H1 (cell line): ENCODE results near the gene ASAP3. TPM values are rescaled to one million over a fixed set of nuclear protein-coding genes. Genes with fewer than 3 reads are reported as not detected.

Experiments
- CTCF ChIA-PET: fragments of 300-600 bp; sonication (Branson Sonifier 250); formaldehyde crosslinking; loops from one replicate; lab custom pipeline; 2021; ENCODE audit not compliant: partially characterized antibody; lab: Charles Lee
- POLR2A ChIA-PET: fragments of 300-600 bp; sonication (Branson Sonifier 250); formaldehyde crosslinking; loops from one replicate; lab custom pipeline; 2021; ENCODE audit warnings: inconsistent platforms; ENCODE audit not compliant: partially characterized antibody; lab: Charles Lee
- DNase-seq, 2 experiments: peaks; one replicate each; pipeline versions ENCODE4 v3.0.0 to v3.0.0-alpha.2; 2010 to 2022; ENCODE audit warnings: low spot score in 2 of 2, low read depth in 1 of 2, mixed read lengths in 1 of 2
- FAIRE-seq: peaks from 2 replicates; lab custom pipeline; 2011; peaks lifted over from hg19 to GRCh38; lab: Jason Lieb, UNC
- H2AFZ ChIP-seq: 2 replicates; pipeline ENCODE4 v1.8.1; 2012; ENCODE audit warnings: low read length, inconsistent platforms
- H2AK5ac ChIP-seq: 2 replicates; pipeline ENCODE4 v1.6.1; 2013; ENCODE audit warnings: low read depth, low read length
- H2BK120ac ChIP-seq: replicated peaks from 2 replicates; pipeline ENCODE3; 2013; ENCODE audit warnings: low read depth, low read length, inconsistent platforms
- H2BK12ac ChIP-seq: 2 replicates; pipeline ENCODE4 v1.6.1; 2013; ENCODE audit warnings: low read depth, low read length
- H2BK15ac ChIP-seq: 2 replicates; pipeline ENCODE4 v1.6.1; 2013; ENCODE audit warnings: low read length
- H2BK20ac ChIP-seq: 2 replicates; pipeline ENCODE4 v1.6.1; 2013; ENCODE audit warnings: low read length
- H2BK5ac ChIP-seq: 2 replicates; pipeline ENCODE4 v1.6.1; 2013; ENCODE audit warnings: low read depth, low read length
- H3K14ac ChIP-seq: 2 replicates; pipeline ENCODE4 v1.6.1; 2013; ENCODE audit warnings: inconsistent platforms; ENCODE audit not compliant: insufficient read length
- H3K18ac ChIP-seq: 2 replicates; pipeline ENCODE4 v1.6.1; 2013; ENCODE audit warnings: low read length; ENCODE audit errors: extremely low read depth
- H3K23ac ChIP-seq: 2 replicates; pipeline ENCODE4 v1.6.1; 2013; ENCODE audit warnings: inconsistent platforms; ENCODE audit not compliant: insufficient read length
- H3K23me2 ChIP-seq: 2 replicates; pipeline ENCODE4 v1.6.1; 2013; ENCODE audit warnings: low read depth, low read length
- H3K27ac ChIP-seq: 2 replicates; pipeline ENCODE4 v1.6.1; 2011; ENCODE audit warnings: low read depth, low read length, inconsistent platforms
- H3K27me3 ChIP-seq, 4 experiments: replicated peaks in 1 of 4; 1 replicate in 1 of 4; 2 replicates in 3 of 4; pipeline versions ENCODE4 v1.6.1 to v1.8.1; 2011 to 2013; ENCODE audit warnings: low read length in 3 of 4, mild to moderate bottlenecking in 3 of 4, inconsistent platforms in 2 of 4, mixed read lengths in 2 of 4, moderate library complexity in 1 of 4; ENCODE audit not compliant: control insufficient read depth in 3 of 4, insufficient read depth in 3 of 4; ENCODE audit errors: extremely low read depth in 1 of 4
- H3K36me3 ChIP-seq, 4 experiments: 2 replicates each; pipeline versions ENCODE4 v1.6.1 to v1.8.1; 2011 to 2013; ENCODE audit warnings: mild to moderate bottlenecking in 4 of 4, low read length in 3 of 4, moderate library complexity in 2 of 4, control low read depth in 1 of 4, inconsistent platforms in 1 of 4; ENCODE audit not compliant: insufficient read depth in 4 of 4, control insufficient read depth in 2 of 4
- H3K4ac ChIP-seq: replicated peaks from 2 replicates; pipeline ENCODE3; 2013; ENCODE audit warnings: low read length, low read depth, mixed read lengths, inconsistent platforms; ENCODE audit not compliant: insufficient read length
- H3K4me1 ChIP-seq, 4 experiments: replicated peaks in 1 of 4; 1 replicate in 1 of 4; 2 replicates in 3 of 4; pipeline versions ENCODE4 v1.6.1 to v1.8.1; 2011 to 2013; ENCODE audit warnings: low read length in 3 of 4, inconsistent platforms in 2 of 4, mixed read lengths in 1 of 4; ENCODE audit not compliant: insufficient read depth in 4 of 4, control insufficient read depth in 3 of 4
- H3K4me2 ChIP-seq, 2 experiments: 2 replicates each; pipeline versions ENCODE4 v1.6.1 to v1.8.1; 2011 to 2013; ENCODE audit warnings: low read depth in 2 of 2, low read length in 2 of 2, control low read depth in 1 of 2, inconsistent platforms in 1 of 2, mild to moderate bottlenecking in 1 of 2; ENCODE audit not compliant: insufficient read depth in 1 of 2
- H3K4me3 ChIP-seq, 4 experiments: fragments of 200-600, 300-600 bp in 1 of 4; sonication (generic), shearing (Covaris generic), sonication (Bioruptor Twin) in 1 of 4; 2 replicates each; pipeline versions ENCODE4 v1.5.1 to v1.8.1; 2011 to 2016; ENCODE audit warnings: low read length in 4 of 4, low read depth in 3 of 4, control low read depth in 2 of 4, inconsistent platforms in 2 of 4, mild to moderate bottlenecking in 2 of 4, mixed read lengths in 1 of 4, moderate library complexity in 1 of 4; ENCODE audit not compliant: insufficient read depth in 2 of 4; ENCODE audit errors: extremely low read depth in 1 of 4
- H3K56ac ChIP-seq: replicated peaks from 2 replicates; pipeline ENCODE3; 2013; ENCODE audit warnings: low read depth, mild to moderate bottlenecking, mixed read lengths, low read length, inconsistent platforms; ENCODE audit not compliant: insufficient read length
- H3K79me1 ChIP-seq: 2 replicates; pipeline ENCODE4 v1.6.1; 2013; ENCODE audit warnings: low read depth, low read length, control low read depth
- H3K79me2 ChIP-seq, 2 experiments: 2 replicates each; pipeline versions ENCODE4 v1.6.1 to v1.8.1; 2012 to 2013; ENCODE audit warnings: low read length in 2 of 2, mild to moderate bottlenecking in 2 of 2, inconsistent platforms in 1 of 2; ENCODE audit not compliant: insufficient read depth in 2 of 2, control insufficient read depth in 1 of 2
- H3K9ac ChIP-seq, 4 experiments: replicated peaks in 1 of 4; 1 replicate in 1 of 4; 2 replicates in 3 of 4; pipeline versions ENCODE4 v1.6.1 to v1.8.1; 2011 to 2013; ENCODE audit warnings: low read depth in 3 of 4, low read length in 3 of 4, control low read depth in 2 of 4, mild to moderate bottlenecking in 2 of 4, moderate library complexity in 2 of 4, inconsistent platforms in 1 of 4; ENCODE audit errors: extremely low read depth in 1 of 4
- H3K9me3 ChIP-seq, 2 experiments: 2 replicates each; pipeline versions ENCODE4 v1.6.1 to v1.8.1; 2012 to 2013; ENCODE audit warnings: mild to moderate bottlenecking in 2 of 2, moderate library complexity in 2 of 2, control low read depth in 1 of 2, inconsistent platforms in 1 of 2, low read depth in 1 of 2, low read length in 1 of 2, mixed read lengths in 1 of 2; ENCODE audit not compliant: insufficient read depth in 2 of 2
- H4K20me1 ChIP-seq, 2 experiments: replicated peaks in 1 of 2; 2 replicates each; pipeline versions ENCODE3 to v1.8.1; 2011 to 2013; ENCODE audit warnings: inconsistent platforms in 2 of 2, low read length in 2 of 2, mild to moderate bottlenecking in 1 of 2; ENCODE audit not compliant: insufficient read depth in 2 of 2, control insufficient read depth in 1 of 2
- H4K5ac ChIP-seq: 2 replicates; pipeline ENCODE4 v1.6.1; 2013; ENCODE audit warnings: low read length, low read depth, mixed read lengths, inconsistent platforms; ENCODE audit not compliant: insufficient read length
- H4K8ac ChIP-seq: 2 replicates; pipeline ENCODE4 v1.8.0; 2013; ENCODE audit warnings: mild to moderate bottlenecking, moderate library complexity, low read length, inconsistent platforms; ENCODE audit not compliant: insufficient read depth; ENCODE audit errors: extremely low read depth
- H4K91ac ChIP-seq: replicated peaks from 2 replicates; pipeline ENCODE3; 2013; ENCODE audit warnings: low read length, mixed read lengths, inconsistent platforms; ENCODE audit not compliant: insufficient read length
- ASH2L ChIP-seq: fragments of 200-600, 300-600 bp; sonication (generic); IDR thresholded peaks from one replicate; pipeline ENCODE4 v1.7.1; 2017; ENCODE audit warnings: low read length
- ATF3 ChIP-seq: IDR thresholded peaks from 2 replicates; pipeline ENCODE4 v1.6.1; 2011; ENCODE audit warnings: low read depth, mild to moderate bottlenecking, low read length; ENCODE audit not compliant: insufficient read depth
- CBX8 ChIP-seq: fragments of 300-800, 300-1000 bp; sonication (generic); IDR thresholded peaks from 2 replicates; pipeline ENCODE4 v1.7.1; 2016; ENCODE audit warnings: low read depth, low read length, borderline replicate concordance
- CHD1 ChIP-seq: IDR thresholded peaks from 2 replicates; pipeline ENCODE4 v1.6.1; 2012; ENCODE audit warnings: low read depth, low read length, improper control_type of control experiment
- CHD2 ChIP-seq: IDR thresholded peaks from 2 replicates; pipeline ENCODE4 v1.6.1; 2012; ENCODE audit warnings: low read length, improper control_type of control experiment
- CREB1 ChIP-seq: IDR thresholded peaks from 2 replicates; pipeline ENCODE4 v1.6.1; 2012; ENCODE audit warnings: inconsistent platforms
- HDAC6 ChIP-seq: IDR thresholded peaks from one replicate; pipeline ENCODE4 v1.7.1; 2012; ENCODE audit warnings: low read depth, mild to moderate bottlenecking, inconsistent platforms, low read length, moderate library complexity
- POU5F1 ChIP-seq: IDR thresholded peaks from 2 replicates; pipeline ENCODE4 v1.6.1; 2011; ENCODE audit warnings: low read depth, mild to moderate bottlenecking, low read length, moderate library complexity
- RBBP5 ChIP-seq: IDR thresholded peaks from 2 replicates; pipeline ENCODE4 v1.7.1; 2012; ENCODE audit warnings: low read depth, mild to moderate bottlenecking, inconsistent platforms, low read length, moderate library complexity, borderline replicate concordance
- SAP30 ChIP-seq: fragments of 300-600 bp; sonication (generic); IDR thresholded peaks from 2 replicates; pipeline ENCODE4 v1.7.1; 2012; ENCODE audit warnings: low read length, moderate library complexity, mild to moderate bottlenecking, inconsistent platforms; ENCODE audit not compliant: insufficient read depth, insufficient replicate concordance
- SP4 ChIP-seq: IDR thresholded peaks from 2 replicates; pipeline ENCODE4 v1.6.1; 2012; ENCODE audit warnings: low read length, inconsistent platforms
- TAF1 ChIP-seq: IDR thresholded peaks from 2 replicates; pipeline ENCODE4 v1.6.1; 2011; ENCODE audit warnings: mild to moderate bottlenecking, low read depth, low read length
- WGBS, 2 experiments: shearing (Covaris generic) in 1 of 2; methylation state at CpG; one replicate each; pipeline versions ENCODE4 v1.1.6 to v1.1.7; 2013 to 2015; ENCODE audit warnings: low lambda C conversion rate in 2 of 2, mixed read lengths in 2 of 2, inconsistent platforms in 1 of 2, low coverage in 1 of 2, missing lambda C conversion rate in 1 of 2; ENCODE audit not compliant: insufficient replicate concordance in 2 of 2, insufficient coverage in 1 of 2, insufficient read length in 1 of 2; ENCODE audit errors: extremely low coverage in 1 of 2, missing lambda C conversion rate in 1 of 2; 5-methylcytosine and 5-hydroxymethylcytosine counted together
- polyA plus RNA-seq, 7 experiments: library from polyadenylated mRNA; depleted of rRNA in 3 of 7; stranded (reverse) in 5 of 7; unstranded in 2 of 7; fragments of >200 nt in 5 of 7; fragments of 200-250 nt in 2 of 7; gene quantifications; 1 replicate in 5 of 7; 2 replicates in 1 of 7; 4 replicates in 1 of 7; pipeline versions ENCODE4 v1.2.1 to v1.2.3, GENCODE V29; 2011 to 2013; ENCODE audit warnings: missing spikeins in 2 of 7, mixed read lengths in 2 of 7
- total RNA-seq: library from RNA; stranded (reverse); fragmentation: NEBNext Ultra II Directional; extraction: Animal tissue kit (Norgen Biotek cat#: 25700); gene quantifications from 2 replicates; pipeline ENCODE4 v1.2.1, GENCODE V29; 2021
- TF ChIP-seq, protein P1 (sequence below): IDR thresholded peaks from 2 replicates; pipeline ENCODE4 v1.6.1; 2011; ENCODE audit warnings: low read length, improper control_type of control experiment

Gene ASAP3
- total and polyA plus RNA-seq, 2 of the 8 experiments (the other 6 are each of a cell fraction or from before 2014, with no cell fraction given): 53.1 to 58.0 TPM

DNA sequence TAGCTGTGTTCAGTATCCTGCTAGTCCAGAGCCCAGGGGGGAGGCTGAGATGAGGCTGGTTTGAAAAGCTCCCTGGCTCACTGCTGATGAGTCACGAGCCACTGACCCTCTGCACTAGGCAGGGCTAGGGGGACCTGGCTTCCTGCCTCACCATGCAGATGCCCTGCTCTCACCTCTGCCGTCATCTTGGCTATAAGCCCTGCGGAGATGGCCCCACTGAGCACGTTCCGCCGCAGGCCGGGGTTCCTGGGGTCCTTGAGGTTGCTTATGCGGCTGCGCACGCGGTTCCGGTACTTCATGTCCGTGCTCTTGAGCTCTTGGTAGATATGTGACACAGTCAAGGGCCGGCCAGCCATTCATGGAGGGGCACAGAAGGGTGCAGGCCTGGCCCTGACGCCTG lies 90.3 kb downstream of the ASAP3 start:
- Histone ChIP-seq H2BK120ac (no peak overlapping the region), H3K4ac (no peak overlapping the region), H3K36me3 (no peaks in the 10 kb centered on the region), H2BK5ac (no peak overlapping the region), H3K56ac (no peak overlapping the region), H4K8ac (no peak overlapping the region), H3K23me2 (peaks cover 10% of the 10 kb centered on the region), H3K4me2 (no peak overlapping the region), H4K5ac (no peak overlapping the region), H2BK20ac (no peak overlapping the region), H2BK15ac (no peak overlapping the region), H4K91ac (no peak overlapping the region), H3K18ac (no peak overlapping the region), H3K9me3 (peaks cover 4 to 8% of the 10 kb centered on the region in 2 experiments; a peak in 2 of 4 replicates), H4K20me1 (peaks cover 4 to 10% of the 10 kb centered on the region in 2 experiments), H2AK5ac (no peak overlapping the region), H3K23ac (no peak overlapping the region), H3K27me3 (peaks cover 29 to 81% (median 62%) of the 10 kb centered on the region in 4 experiments), H3K14ac (no peak overlapping the region), H3K4me3 (no peak overlapping the region), H3K27ac (no peak overlapping the region), H2BK12ac (no peak overlapping the region), H3K79me1 (0 out of 2 replicates have a peak, but pooled peaks cover 3% of the 10 kb centered on the region), H3K4me1 (peaks cover 0 to 10% (median 4%) of the 10 kb centered on the region in 4 experiments; a peak in 6 of 7 replicates), H2AFZ (no peak overlapping the region), H3K9ac (no peak overlapping the region), H3K79me2 (no peaks in the 10 kb centered on the region)
- DNase-seq (no peak), FAIRE-seq (no peak)
- 99% methylated on average over 15 of the region's 15 CpGs; no CpG with 5 or more reads in 1 of the 2 experiments for WGBS, 2 experiments
- CTCF ChIA-PET: interaction anchor here (0.8 to 3.2 kb wide), 9 partner anchors 8 to 126 kb away, joined by 3 to 26 read pairs (median 3); partner anchors contain the start of gene ZNF436
- POLR2A ChIA-PET: interaction anchor here (0.9 to 1.8 kb wide), 3 partner anchors 31 to 54 kb away, joined by 3 to 5 read pairs (median 4); partner anchors contain the start of gene HNRNPR
- no peak for TF ChIP-seq CHD1
- no peak for TF ChIP-seq RBBP5
- TF ChIP-seq ATF3: no peak
- no peak for TF ChIP-seq CHD2
- TF ChIP-seq SAP30: no peak
- TF ChIP-seq POU5F1: no peak
- no peak for TF ChIP-seq TAF1
- no peak for TF ChIP-seq CREB1
- no peak for TF ChIP-seq SP4
- TF ChIP-seq CBX8: no peak
- TF ChIP-seq ASH2L: no peak
- no peak for TF ChIP-seq HDAC6
- TF ChIP-seq, protein P1, sequence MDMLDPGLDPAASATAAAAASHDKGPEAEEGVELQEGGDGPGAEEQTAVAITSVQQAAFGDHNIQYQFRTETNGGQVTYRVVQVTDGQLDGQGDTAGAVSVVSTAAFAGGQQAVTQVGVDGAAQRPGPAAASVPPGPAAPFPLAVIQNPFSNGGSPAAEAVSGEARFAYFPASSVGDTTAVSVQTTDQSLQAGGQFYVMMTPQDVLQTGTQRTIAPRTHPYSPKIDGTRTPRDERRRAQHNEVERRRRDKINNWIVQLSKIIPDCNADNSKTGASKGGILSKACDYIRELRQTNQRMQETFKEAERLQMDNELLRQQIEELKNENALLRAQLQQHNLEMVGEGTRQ: no peak
